ENCODE results near the gene AKR1C3.

Gene AKR1C3

DNA sequence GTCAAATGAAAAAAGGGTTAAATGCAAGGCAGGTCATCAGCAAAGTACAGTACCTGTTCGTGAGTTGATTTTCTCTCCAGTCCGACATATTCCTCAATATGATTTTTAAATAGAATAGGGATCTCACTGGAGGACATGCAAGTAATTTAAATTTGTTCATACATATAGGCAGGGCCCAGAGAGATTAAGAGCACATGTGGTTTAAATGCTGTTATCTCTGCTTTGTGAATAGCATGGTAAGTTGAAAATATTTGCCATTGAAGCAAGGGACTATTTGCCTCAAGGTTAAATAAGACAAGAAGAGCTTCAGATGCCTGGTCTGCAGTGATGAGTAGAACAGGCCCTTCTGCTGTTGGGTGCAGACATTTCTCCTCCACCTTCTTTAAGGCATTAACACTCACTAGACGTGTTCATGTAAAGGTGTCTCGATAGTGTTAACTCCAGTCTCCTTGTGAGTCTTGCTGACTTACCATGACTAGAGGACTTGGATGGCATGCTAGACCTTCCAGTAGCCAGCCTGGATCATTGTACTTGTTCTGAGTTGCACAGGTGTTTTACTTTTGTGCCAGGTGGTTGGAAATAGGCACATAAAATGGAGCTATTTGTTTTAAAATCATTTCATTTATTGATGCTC, 15.6 kb upstream of the AKR1C3 start:
- H3K4me3 ChIP-seq (ENCODE audit: control insufficient read depth, low read depth, low read length): no peak overlapping the region
- no peak for DNase-seq (ENCODE audit: low read depth)
- TF ChIP-seq, protein P1, sequence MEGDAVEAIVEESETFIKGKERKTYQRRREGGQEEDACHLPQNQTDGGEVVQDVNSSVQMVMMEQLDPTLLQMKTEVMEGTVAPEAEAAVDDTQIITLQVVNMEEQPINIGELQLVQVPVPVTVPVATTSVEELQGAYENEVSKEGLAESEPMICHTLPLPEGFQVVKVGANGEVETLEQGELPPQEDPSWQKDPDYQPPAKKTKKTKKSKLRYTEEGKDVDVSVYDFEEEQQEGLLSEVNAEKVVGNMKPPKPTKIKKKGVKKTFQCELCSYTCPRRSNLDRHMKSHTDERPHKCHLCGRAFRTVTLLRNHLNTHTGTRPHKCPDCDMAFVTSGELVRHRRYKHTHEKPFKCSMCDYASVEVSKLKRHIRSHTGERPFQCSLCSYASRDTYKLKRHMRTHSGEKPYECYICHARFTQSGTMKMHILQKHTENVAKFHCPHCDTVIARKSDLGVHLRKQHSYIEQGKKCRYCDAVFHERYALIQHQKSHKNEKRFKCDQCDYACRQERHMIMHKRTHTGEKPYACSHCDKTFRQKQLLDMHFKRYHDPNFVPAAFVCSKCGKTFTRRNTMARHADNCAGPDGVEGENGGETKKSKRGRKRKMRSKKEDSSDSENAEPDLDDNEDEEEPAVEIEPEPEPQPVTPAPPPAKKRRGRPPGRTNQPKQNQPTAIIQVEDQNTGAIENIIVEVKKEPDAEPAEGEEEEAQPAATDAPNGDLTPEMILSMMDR (conservative IDR thresholded peaks at IDR 0.05; ENCODE audit: control insufficient read depth, insufficient read depth, low read depth, low read length): no peak

DNA sequence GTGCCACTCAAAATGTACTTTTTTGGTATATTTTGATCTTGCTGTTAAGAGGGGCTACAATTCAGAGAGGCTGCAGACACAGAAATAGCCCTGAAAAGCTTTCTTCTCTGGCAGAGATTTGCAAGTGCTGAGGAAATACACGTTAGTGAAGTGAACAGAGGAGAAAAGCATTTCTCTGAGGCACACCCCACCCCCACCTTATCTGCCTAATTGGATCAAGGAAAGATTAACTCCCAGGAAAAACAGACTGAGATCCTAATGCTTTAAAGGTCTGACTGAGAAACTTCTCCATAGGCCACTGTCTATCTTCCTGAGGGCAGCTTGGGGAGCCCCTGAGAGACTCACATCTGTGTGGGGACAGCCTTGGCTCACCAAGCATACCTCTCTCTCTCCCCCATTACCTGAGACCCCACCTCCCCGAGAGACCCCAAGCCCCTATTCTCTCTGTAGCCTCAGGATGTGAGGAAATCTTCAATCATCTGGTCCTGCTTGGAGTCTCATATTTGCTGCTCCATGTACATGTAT, 14.8 kb upstream of the AKR1C3 start:
- TF ChIP-seq, protein P1 (conservative IDR thresholded peaks at IDR 0.05; ENCODE audit: control insufficient read depth, insufficient read depth, low read depth, low read length): no peak
- no peak for DNase-seq (ENCODE audit: low read depth)
- no peak overlapping the region for H3K4me3 ChIP-seq (ENCODE audit: control insufficient read depth, low read depth, low read length)

DNA sequence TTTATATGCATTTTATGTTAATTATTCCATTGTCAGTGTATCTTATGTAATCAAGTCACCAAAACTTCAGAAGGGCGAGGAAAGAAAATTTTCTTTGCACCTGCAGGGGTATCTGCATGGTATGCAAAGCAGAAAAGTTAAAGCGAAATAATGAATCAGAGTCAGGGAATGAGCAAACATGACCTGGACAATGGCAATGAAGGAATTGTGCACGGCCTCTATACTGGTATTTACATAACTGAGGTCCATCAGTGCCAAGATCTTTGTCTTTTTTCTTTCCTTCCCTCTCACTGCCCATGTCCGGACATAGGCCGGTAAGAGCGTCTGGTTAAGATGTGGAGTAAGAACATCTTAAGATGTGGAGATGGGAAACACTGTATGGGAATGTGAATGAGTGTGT, 14.4 kb upstream of the AKR1C3 start:
- H3K4me3 ChIP-seq (ENCODE audit: control insufficient read depth, low read depth, low read length): no peak overlapping the region
- TF ChIP-seq, protein P1 (conservative IDR thresholded peaks at IDR 0.05; ENCODE audit: control insufficient read depth, insufficient read depth, low read depth, low read length): no peak
- DNase-seq (ENCODE audit: low read depth): no peak

DNA sequence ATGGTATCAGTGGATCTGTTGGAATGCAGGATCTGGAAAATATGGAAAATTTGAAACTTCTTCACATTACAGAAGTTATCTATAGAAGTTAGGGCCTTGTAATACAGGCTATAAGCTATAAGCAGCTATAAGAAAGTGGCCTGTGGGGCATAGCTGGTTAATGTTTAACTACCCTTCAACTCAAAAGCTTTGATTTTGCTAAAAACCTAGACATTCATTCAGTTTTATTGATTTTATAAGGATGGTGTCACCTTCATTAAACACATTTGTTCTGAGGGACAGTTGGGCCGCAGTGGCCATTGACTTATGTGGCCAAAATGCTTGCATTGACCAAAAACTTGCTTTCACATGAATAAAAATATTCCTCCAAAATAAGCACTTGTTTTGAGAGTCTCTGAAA, 13.1 kb upstream of the AKR1C3 start:
- TF ChIP-seq, protein P1 (conservative IDR thresholded peaks at IDR 0.05; ENCODE audit: control insufficient read depth, insufficient read depth, low read depth, low read length): no peak

DNA sequence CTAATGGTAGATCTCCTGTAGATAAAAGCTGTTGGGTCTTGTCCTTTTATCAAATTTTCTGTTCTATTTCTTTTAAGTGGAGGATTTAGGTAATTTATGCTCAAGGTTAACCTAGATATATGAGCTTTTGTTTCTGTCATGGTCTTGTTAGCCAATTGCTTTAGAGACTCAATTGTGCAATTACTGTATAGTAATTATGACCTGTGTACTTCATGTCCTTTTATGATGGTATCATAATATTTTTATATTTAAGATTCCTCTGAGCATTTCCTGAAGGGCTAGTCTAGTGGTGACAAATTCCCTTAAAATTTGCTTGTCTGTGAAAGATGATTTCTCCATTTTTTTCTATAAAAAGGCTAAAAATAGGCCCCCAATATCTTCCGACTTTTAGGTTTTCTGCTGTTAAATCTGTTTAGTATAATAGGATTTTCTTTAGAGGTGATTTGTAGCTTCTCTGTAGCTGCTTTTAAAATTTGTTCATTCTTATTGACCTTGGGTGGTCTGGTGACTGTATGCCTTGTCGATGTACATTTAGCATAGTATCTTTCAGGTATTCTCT, 5.4 kb upstream of the AKR1C3 start:
- TF ChIP-seq, protein P1 (conservative IDR thresholded peaks at IDR 0.05; ENCODE audit: control insufficient read depth, insufficient read depth, low read depth, low read length): no peak
- DNase-seq (ENCODE audit: low read depth): no peak
- no peak overlapping the region for H3K4me3 ChIP-seq (ENCODE audit: control insufficient read depth, low read depth, low read length)

More for the DNA sequence above, 13.1 kb upstream of the AKR1C3 start:
- DNase-seq (ENCODE audit: low read depth): no peak
- no peak overlapping the region for H3K4me3 ChIP-seq (ENCODE audit: control insufficient read depth, low read depth, low read length)

DNA sequence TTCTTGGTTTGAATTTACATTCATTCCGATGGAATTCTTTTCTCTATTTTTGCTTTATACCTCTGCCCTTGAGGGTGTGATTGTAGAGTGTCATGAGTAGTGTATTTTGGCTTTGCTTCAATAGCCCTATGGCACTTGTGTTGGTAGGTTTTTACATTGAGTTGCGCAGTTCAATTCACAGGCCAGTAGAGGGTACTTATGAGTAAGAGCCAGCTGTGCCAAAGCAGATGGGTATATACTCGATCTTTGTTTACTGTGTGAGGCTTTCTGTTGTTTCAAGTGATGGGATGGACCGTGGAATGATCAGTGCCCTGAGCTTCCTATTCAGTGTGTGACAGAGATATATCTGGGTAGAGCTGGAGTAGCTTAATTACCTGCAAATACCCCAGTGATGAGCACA, 4.3 kb upstream of the AKR1C3 start:
- H3K4me3 ChIP-seq (ENCODE audit: control insufficient read depth, low read depth, low read length): no peak overlapping the region
- peak; percentile 51 for DNase-seq (ENCODE audit: low read depth)
- TF ChIP-seq, protein P1 (conservative IDR thresholded peaks at IDR 0.05; ENCODE audit: control insufficient read depth, insufficient read depth, low read depth, low read length): peak; percentile 50
